Stomach (tissue), 4 donors: ENCODE data around the gene SLC12A7.

ENCODE experiments used
- CTCF ChIP-seq, 7 experiments: fragments of 450-650 bp in 4 of 7; fragments of 200-600 bp in 3 of 7; sonication (generic) in 3 of 7; IDR thresholded peaks; one replicate each; pipeline ENCODE4 v1.5.1; 2016 to 2019; ENCODE audit warnings: antibody characterized with exemption in 7 of 7, control low read depth in 2 of 7, mild to moderate bottlenecking in 1 of 7
- EP300 ChIP-seq: sonication (generic); formaldehyde crosslinking; IDR thresholded peaks from one replicate; pipeline ENCODE4 v1.6.1; 2017; ENCODE audit warnings: antibody characterized with exemption
- POLR2A ChIP-seq, 4 donors: fragments of 450-650 bp; IDR thresholded peaks; one replicate each; pipeline ENCODE4 v1.6.1; 2016; ENCODE audit warnings: antibody characterized with exemption in 4 of 4, control low read depth in 2 of 4, mild to moderate bottlenecking in 1 of 4, moderate library complexity in 1 of 4
- POLR2AphosphoS5 ChIP-seq, 3 donors: sonication (generic); formaldehyde crosslinking; IDR thresholded peaks; one replicate each; pipeline ENCODE4 v1.6.1; 2016; ENCODE audit warnings: antibody characterized with exemption in 3 of 3

- no peak for TF ChIP-seq CTCF (IDR thresholded peaks at IDR 0.05)
- no peak for TF ChIP-seq POLR2A (IDR thresholded peaks at IDR 0.05)
- TF ChIP-seq EP300 = no peak
- TF ChIP-seq POLR2AphosphoS5 (IDR thresholded peaks at IDR 0.05) = no peak
Measured at GRCh38 chr5:1062761-1063568, 48.9 kb downstream of the SLC12A7 start.
